IPS-18a (cell line): Measurements from ENCODE around the gene OR4D11.
"Not testable (repeated sequence)": the region's sequence is repeated elsewhere in the genome, so short reads cannot be mapped to it uniquely, and the experiment has no call there.

Experiments used
- H3K27ac ChIP-seq: one replicate; pipeline ENCODE4 v1.5.1; 2013; ENCODE audit warnings: low read length
- H3K27me3 ChIP-seq: one replicate; pipeline ENCODE4 v1.6.1; 2013; ENCODE audit warnings: mild to moderate bottlenecking, low read length; ENCODE audit not compliant: control insufficient read depth, insufficient read depth
- H3K36me3 ChIP-seq: one replicate; pipeline ENCODE4 v1.6.1; 2013; ENCODE audit warnings: low read depth, low read length; ENCODE audit not compliant: control insufficient read depth
- H3K4me1 ChIP-seq: one replicate; pipeline ENCODE4 v1.6.1; 2013; ENCODE audit warnings: low read depth, low read length; ENCODE audit not compliant: control insufficient read depth
- H3K4me3 ChIP-seq: one replicate; pipeline ENCODE4 v1.5.1; 2013; ENCODE audit warnings: low read length
- H3K9ac ChIP-seq: one replicate; pipeline ENCODE4 v1.6.1; 2013; ENCODE audit warnings: mild to moderate bottlenecking, low read length, moderate library complexity
- H3K9me3 ChIP-seq: one replicate; pipeline ENCODE4 v1.6.1; 2013; ENCODE audit warnings: low read depth, low read length; ENCODE audit not compliant: control insufficient read depth

The OR4D11 gene

GRCh38 chr11:59503276-59503675, at the start of gene OR4D11:
Gene OR4D11 (plus strand): TSS chr11:59503576. CDS start chr11:59503576, 0 bp downstream.
- Histone ChIP-seq H3K27ac (no peak within 1 kb of the TSS), H3K27me3 (no peaks in the 10 kb centered on the region), H3K4me3 (no peak within 1 kb of the TSS), H3K9ac (no peak within 1 kb of the TSS), H3K36me3 (no peaks in the 10 kb centered on the region), H3K4me1 (no peaks in the 10 kb centered on the region), H3K9me3 (no peaks in the 10 kb centered on the region)

DNA sequence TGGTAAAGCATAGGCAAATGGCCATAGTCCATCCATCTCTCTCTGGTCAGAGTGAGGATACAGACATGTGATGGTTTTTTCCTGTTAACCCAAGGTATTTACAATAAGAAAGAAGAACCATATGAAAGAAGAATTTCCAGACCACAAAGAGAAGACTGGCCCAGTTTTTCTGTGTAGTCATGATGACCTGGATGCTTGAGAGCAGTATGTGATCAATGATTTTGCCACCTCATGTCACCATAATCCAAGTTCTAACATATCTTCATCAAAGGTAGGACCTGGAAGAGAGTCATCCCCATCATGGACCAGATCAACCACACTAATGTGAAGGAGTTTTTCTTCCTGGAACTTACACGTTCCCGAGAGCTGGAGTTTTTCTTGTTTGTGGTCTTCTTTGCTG, 46.7 kb upstream of the OR4D11 start, which contains the start of gene OR4D6:
Gene OR4D6 (plus strand): TSS at position 301 of the 400 bp plus-strand sequence. CDS start 0 bp downstream, at position 301.
- Histone ChIP-seq H3K4me1 (no peaks in the 10 kb centered on the region), H3K27me3 (no peaks in the 10 kb centered on the region), H3K4me3 (no peak within 1 kb of the TSS), H3K9me3 (no peaks in the 10 kb centered on the region), H3K36me3 (no peaks in the 10 kb centered on the region), H3K27ac (no peak within 1 kb of the TSS), H3K9ac (no peak within 1 kb of the TSS)

- Histone ChIP-seq H3K9ac (no peak overlapping the region), H3K4me3 (no peak overlapping the region), H3K27ac (no peak overlapping the region), H3K9me3 (no peaks in the 10 kb centered on the region), H3K36me3 (no peaks in the 10 kb centered on the region), H3K27me3 (no peaks in the 10 kb centered on the region), H3K4me1 (no peaks in the 10 kb centered on the region)
These were observed 43.5 kb upstream of the OR4D11 start for GRCh38 chr11:59459916-59460315.

DNA sequence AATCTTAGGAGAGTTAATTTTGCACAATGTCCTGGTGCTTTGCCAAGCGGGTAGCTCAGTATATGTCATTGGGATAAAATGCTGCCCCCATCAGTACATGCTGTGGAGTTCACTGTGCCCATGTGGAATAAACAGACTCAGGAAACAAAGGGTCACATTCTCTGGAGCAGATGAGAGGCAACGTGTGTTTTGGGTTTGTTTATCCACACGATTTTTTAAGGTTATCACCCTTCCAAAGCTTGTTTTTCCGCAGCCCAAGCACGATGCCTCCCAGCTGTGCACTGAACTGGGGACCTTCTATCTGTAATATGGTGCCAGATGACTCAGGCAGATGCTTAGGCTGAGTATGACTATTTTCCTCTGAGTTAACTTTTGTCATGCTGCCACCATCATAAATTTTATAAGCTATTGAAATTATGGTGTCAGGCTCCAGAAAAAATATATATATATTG, 40.2 kb upstream of the OR4D11 start:
- Histone ChIP-seq H3K27ac (no peak overlapping the region), H3K4me1 (no peaks in the 10 kb centered on the region), H3K9ac (no peak overlapping the region), H3K36me3 (no peaks in the 10 kb centered on the region), H3K9me3 (no peaks in the 10 kb centered on the region), H3K27me3 (no peaks in the 10 kb centered on the region), H3K4me3 (no peak overlapping the region)

- H3K4me1 ChIP-seq, result no peaks in the 10 kb centered on the region
- no peaks in the 10 kb centered on the region for H3K36me3 ChIP-seq
- H3K27me3 ChIP-seq, result no peaks in the 10 kb centered on the region
- no peak within 1 kb of the TSS for H3K4me3 ChIP-seq
- no peaks in the 10 kb centered on the region for H3K9me3 ChIP-seq
- no peak within 1 kb of the TSS for H3K9ac ChIP-seq
- H3K27ac ChIP-seq, result no peak within 1 kb of the TSS
These were observed 30.4 kb upstream of the OR4D11 start, which contains the start of gene OR4D10 for GRCh38 chr11:59473015-59473414. Gene OR4D10 (plus strand): TSS chr11:59473315. CDS start chr11:59477430, 4,115 bp downstream.

GRCh38 chr11:59475176-59475575, 28.2 kb upstream of the OR4D11 start:
- H3K27ac ChIP-seq, result no peak overlapping the region
- H3K9me3 ChIP-seq, result no peaks in the 10 kb centered on the region
- no peak overlapping the region for H3K9ac ChIP-seq
- H3K4me3 ChIP-seq, result no peak overlapping the region
- H3K36me3 ChIP-seq, result no peaks in the 10 kb centered on the region
- H3K4me1 ChIP-seq, result no peaks in the 10 kb centered on the region
- no peaks in the 10 kb centered on the region for H3K27me3 ChIP-seq

DNA sequence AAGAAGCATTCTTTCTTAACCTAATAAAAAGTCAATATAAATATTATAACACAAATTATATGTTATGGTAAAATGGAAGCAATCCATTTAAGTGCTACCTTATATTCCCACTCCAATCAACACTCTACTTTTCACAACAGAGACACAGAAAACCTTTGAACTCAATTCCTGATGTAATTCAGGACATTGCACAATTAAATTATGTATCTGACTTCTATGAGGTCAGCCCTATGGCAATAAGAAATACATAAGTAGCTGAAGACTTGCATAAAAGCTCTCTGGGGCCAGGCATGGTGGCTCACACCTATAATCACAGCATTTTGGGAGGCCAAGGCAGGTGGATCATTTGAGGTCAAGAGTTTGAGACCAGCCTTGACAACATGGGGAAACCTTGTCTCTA, 23.5 kb upstream of the OR4D11 start:
- Histone ChIP-seq H3K27me3 (no peaks in the 10 kb centered on the region), H3K36me3 (no peaks in the 10 kb centered on the region), H3K9me3 (no peaks in the 10 kb centered on the region), H3K27ac (no peak overlapping the region), H3K4me3 (no peak overlapping the region), H3K4me1 (no peaks in the 10 kb centered on the region), H3K9ac (no peak overlapping the region)

GRCh38 chr11:59480359-59480758, 23.0 kb upstream of the OR4D11 start:
- Histone ChIP-seq H3K4me1 (no peaks in the 10 kb centered on the region), H3K9ac (no peak overlapping the region), H3K4me3 (no peak overlapping the region), H3K9me3 (no peaks in the 10 kb centered on the region), H3K36me3 (no peaks in the 10 kb centered on the region), H3K27ac (no peak overlapping the region), H3K27me3 (no peaks in the 10 kb centered on the region)

GRCh38 chr11:59501931-59502330, 1.4 kb upstream of the OR4D11 start:
- Histone ChIP-seq H3K9ac (no peak overlapping the region), H3K4me1 (no peaks in the 10 kb centered on the region), H3K4me3 (no peak overlapping the region), H3K27ac (no peak overlapping the region), H3K27me3 (no peaks in the 10 kb centered on the region), H3K36me3 (no peaks in the 10 kb centered on the region), H3K9me3 (no peaks in the 10 kb centered on the region)

DNA sequence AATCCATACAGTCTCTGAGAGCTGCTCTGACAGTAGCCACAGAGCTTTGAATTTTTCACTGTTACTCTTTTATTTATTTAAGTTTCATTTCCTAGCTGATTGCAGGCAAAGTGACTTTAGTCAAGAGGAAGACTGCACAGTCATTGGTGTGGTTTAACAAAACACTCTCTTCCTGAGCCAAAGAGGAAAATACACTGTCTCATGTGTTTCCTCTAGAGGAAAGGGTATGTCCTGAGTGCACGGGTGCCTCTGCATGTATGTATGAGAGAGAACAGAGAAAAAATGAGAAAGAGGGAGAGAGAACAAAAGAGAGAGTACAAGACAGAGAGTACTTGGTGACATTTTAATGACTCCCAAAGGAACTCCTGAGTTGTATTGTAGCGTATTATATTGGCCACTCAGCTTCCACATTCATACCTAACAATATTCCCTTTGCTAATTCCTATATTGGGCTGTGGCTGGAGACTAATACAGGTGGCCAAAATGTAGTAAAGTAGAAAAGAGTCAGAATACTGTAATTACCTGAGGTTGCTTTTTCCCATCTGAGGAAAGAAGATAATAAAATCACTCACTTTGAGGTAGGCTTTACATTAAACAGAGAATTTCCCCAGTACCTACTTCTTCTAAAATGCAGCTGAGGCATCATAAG, 7.7 kb downstream of the OR4D11 start, which contains the start of gene OR4D9:
Gene OR4D9 (plus strand): TSS at position 599 of the 649 bp plus-strand sequence. CDS start 3,374 bp downstream, outside the sequence.
- H3K36me3 ChIP-seq, result no peaks in the 10 kb centered on the region
- H3K4me3 ChIP-seq, result no peak within 1 kb of the TSS
- H3K4me1 ChIP-seq, result no peaks in the 10 kb centered on the region
- H3K9me3 ChIP-seq, result no peaks in the 10 kb centered on the region
- no peak within 1 kb of the TSS for H3K27ac ChIP-seq
- H3K9ac ChIP-seq, result no peak within 1 kb of the TSS
- no peaks in the 10 kb centered on the region for H3K27me3 ChIP-seq

- H3K36me3 ChIP-seq, result no peaks in the 10 kb centered on the region
- H3K27me3 ChIP-seq, result no peaks in the 10 kb centered on the region
- no peaks in the 10 kb centered on the region for H3K9me3 ChIP-seq
- no peak overlapping the region for H3K4me3 ChIP-seq
- no peak overlapping the region for H3K27ac ChIP-seq
- no peaks in the 10 kb centered on the region for H3K4me1 ChIP-seq
- no peak overlapping the region for H3K9ac ChIP-seq
These were observed 8.3 kb downstream of the OR4D11 start for GRCh38 chr11:59511675-59512074.

DNA sequence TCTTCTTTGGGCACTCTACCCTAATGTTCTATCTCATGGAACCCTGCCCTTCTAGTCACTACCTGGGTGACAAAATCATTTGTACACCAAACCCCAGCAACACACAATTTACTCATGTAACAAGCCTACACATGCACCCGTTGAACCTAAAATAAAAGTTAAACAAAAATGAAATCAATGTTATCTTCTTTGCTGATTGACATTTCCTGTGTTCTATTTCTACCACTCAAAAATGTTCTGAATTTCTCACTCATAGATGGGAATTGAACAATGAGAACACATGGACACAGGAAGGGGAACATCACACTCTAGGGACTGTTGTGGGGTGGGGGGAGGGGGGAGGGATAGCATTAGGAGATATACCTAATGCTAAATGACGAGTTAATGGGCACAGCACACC, 16.8 kb downstream of the OR4D11 start:
- H3K9me3 ChIP-seq, H3K4me3 ChIP-seq, H3K36me3 ChIP-seq, H3K27ac ChIP-seq, H3K27me3 ChIP-seq, H3K4me1 ChIP-seq, H3K9ac ChIP-seq: not testable (repeated sequence)
